Occipital lobe (tissue), 3 donors: ENCODE results near the gene SHLD3. TPM values are rescaled to one million over a fixed set of nuclear protein-coding genes. Genes with fewer than 3 reads are reported as not detected.
"Not testable (repeated sequence)": the region's sequence is repeated elsewhere in the genome, so short reads cannot be mapped to it uniquely, and the experiment has no call there.

Experiments used
- DNase-seq: peaks from one replicate; lab custom pipeline; 2025; lab: John Stamatoyannopoulos, UW
- small RNA-seq: library from RNA; depleted of rRNA; stranded (forward); fragments of <200 nt; gene quantifications from one replicate; pipeline ENCODE3, GENCODE V24; 2014
- total RNA-seq: library from RNA; depleted of rRNA; stranded (reverse); fragments of >200 nt; gene quantifications from one replicate; pipeline ENCODE4 v1.2.3, GENCODE V29; 2014

SHLD3 gene
- total RNA-seq, 1 donor from 2014 or later = 17.2 TPM

DNA sequence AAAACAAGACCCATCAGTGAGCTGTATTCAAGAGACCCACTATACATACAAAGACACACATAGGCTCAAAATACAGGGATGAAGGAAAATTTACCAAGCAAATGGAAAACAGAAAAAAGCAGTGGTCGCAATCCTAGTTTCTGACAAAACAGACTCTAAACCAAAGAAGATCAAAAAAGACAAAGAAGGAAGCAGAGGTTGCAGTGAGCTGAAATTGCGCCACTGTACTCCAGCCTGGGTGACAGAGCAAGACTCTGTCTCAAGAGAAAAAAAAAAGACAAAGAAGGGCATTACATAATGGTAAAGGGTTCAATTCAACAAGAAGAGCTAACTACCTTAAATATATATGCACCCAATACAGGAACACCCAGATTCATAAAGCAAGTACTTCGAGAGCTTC, 51.2 kb downstream of the SHLD3 start:
- not testable (repeated sequence) for DNase-seq

Small RNAs within 50 kb of the gene (small RNA-seq; reads per million reads assigned to genes)
- not detected for gene RNU6-540P

Other genes with a start within 250 kb of the SHLD3 start
- 17.5 TPM for gene ADAMTS6, start 143.1 kb upstream of the SHLD3 start, total RNA-seq
- 8.1 TPM for gene CENPK, start 61.9 kb upstream of the SHLD3 start, total RNA-seq
- gene PPWD1, start 61.7 kb upstream of the SHLD3 start, total RNA-seq = 60.5 TPM
- 94.1 TPM for gene TRIM23, start 694 bp upstream of the SHLD3 start, total RNA-seq
- 40.6 TPM for gene TRAPPC13, start within 50 bp of the SHLD3 start, total RNA-seq
- gene SGTB, start 97.1 kb downstream of the SHLD3 start, total RNA-seq = 35.9 TPM
- 61.6 TPM for gene NLN, start 97.2 kb downstream of the SHLD3 start, total RNA-seq